H1 (cell line): ENCODE results near the gene RADIL. TPM values are rescaled to one million over a fixed set of nuclear protein-coding genes. Genes with fewer than 3 reads are reported as not detected.
A peak's percentile ranks its signal among the peaks of the same experiment; 100 is the strongest.

Source experiments
- SIN3A ChIP-seq, 2 experiments: IDR thresholded peaks in 1 of 2; conservative IDR thresholded peaks in 1 of 2; 2 replicates each; pipeline ENCODE4 v1.6.1; 2011 to 2012; ENCODE audit warnings: low read length in 2 of 2, improper control_type of control experiment in 1 of 2, low read depth in 1 of 2, mild to moderate bottlenecking in 1 of 2
- polyA plus RNA-seq, 7 experiments: library from polyadenylated mRNA; depleted of rRNA in 3 of 7; stranded (reverse) in 5 of 7; unstranded in 2 of 7; fragments of >200 nt in 5 of 7; fragments of 200-250 nt in 2 of 7; gene quantifications; 1 replicate in 5 of 7; 2 replicates in 1 of 7; 4 replicates in 1 of 7; pipeline versions ENCODE4 v1.2.1 to v1.2.3, GENCODE V29; 2011 to 2013; ENCODE audit warnings: missing spikeins in 2 of 7, mixed read lengths in 2 of 7
- total RNA-seq: library from RNA; stranded (reverse); fragmentation: NEBNext Ultra II Directional; extraction: Animal tissue kit (Norgen Biotek cat#: 25700); gene quantifications from 2 replicates; pipeline ENCODE4 v1.2.1, GENCODE V29; 2021
- TF ChIP-seq, protein P1 (sequence below): fragments of 300-600 bp; sonication (generic); IDR thresholded peaks from 2 replicates; pipeline ENCODE4 v1.7.1; 2012; ENCODE audit warnings: low read length, moderate library complexity, mild to moderate bottlenecking, inconsistent platforms; ENCODE audit not compliant: insufficient replicate concordance
- TF ChIP-seq, protein P2 (sequence below): IDR thresholded peaks from 2 replicates; pipeline ENCODE4 v1.6.1; 2012; ENCODE audit warnings: low read length, inconsistent platforms
- TF ChIP-seq, protein P3 (sequence below): IDR thresholded peaks from 2 replicates; pipeline ENCODE4 v1.6.1; 2012; ENCODE audit warnings: inconsistent platforms

Gene RADIL
- total and polyA plus RNA-seq, 2 of the 8 experiments (the other 6 are each of a cell fraction or from before 2014, with no cell fraction given): 5.0 to 5.4 TPM

DNA sequence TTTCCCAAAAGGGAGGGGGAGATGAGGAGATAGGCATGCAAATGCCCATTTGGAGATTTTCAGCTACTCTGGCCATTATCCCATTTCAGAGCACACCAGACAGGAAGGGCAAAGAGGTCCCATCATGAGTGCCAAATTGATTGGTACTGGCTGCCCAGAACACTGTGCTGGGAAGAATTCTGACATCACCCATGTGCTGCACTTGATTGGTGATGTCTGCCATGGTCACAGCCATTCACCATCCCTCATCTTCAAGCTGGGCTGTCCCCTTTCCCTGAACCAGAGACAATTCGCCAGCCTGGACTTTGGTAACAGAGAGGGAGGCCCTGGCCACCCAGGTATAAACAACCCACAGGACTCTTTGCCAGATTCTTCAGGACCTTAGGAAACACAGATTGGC is 23.2 kb upstream of the RADIL start (continued):
- TF ChIP-seq, protein P1, sequence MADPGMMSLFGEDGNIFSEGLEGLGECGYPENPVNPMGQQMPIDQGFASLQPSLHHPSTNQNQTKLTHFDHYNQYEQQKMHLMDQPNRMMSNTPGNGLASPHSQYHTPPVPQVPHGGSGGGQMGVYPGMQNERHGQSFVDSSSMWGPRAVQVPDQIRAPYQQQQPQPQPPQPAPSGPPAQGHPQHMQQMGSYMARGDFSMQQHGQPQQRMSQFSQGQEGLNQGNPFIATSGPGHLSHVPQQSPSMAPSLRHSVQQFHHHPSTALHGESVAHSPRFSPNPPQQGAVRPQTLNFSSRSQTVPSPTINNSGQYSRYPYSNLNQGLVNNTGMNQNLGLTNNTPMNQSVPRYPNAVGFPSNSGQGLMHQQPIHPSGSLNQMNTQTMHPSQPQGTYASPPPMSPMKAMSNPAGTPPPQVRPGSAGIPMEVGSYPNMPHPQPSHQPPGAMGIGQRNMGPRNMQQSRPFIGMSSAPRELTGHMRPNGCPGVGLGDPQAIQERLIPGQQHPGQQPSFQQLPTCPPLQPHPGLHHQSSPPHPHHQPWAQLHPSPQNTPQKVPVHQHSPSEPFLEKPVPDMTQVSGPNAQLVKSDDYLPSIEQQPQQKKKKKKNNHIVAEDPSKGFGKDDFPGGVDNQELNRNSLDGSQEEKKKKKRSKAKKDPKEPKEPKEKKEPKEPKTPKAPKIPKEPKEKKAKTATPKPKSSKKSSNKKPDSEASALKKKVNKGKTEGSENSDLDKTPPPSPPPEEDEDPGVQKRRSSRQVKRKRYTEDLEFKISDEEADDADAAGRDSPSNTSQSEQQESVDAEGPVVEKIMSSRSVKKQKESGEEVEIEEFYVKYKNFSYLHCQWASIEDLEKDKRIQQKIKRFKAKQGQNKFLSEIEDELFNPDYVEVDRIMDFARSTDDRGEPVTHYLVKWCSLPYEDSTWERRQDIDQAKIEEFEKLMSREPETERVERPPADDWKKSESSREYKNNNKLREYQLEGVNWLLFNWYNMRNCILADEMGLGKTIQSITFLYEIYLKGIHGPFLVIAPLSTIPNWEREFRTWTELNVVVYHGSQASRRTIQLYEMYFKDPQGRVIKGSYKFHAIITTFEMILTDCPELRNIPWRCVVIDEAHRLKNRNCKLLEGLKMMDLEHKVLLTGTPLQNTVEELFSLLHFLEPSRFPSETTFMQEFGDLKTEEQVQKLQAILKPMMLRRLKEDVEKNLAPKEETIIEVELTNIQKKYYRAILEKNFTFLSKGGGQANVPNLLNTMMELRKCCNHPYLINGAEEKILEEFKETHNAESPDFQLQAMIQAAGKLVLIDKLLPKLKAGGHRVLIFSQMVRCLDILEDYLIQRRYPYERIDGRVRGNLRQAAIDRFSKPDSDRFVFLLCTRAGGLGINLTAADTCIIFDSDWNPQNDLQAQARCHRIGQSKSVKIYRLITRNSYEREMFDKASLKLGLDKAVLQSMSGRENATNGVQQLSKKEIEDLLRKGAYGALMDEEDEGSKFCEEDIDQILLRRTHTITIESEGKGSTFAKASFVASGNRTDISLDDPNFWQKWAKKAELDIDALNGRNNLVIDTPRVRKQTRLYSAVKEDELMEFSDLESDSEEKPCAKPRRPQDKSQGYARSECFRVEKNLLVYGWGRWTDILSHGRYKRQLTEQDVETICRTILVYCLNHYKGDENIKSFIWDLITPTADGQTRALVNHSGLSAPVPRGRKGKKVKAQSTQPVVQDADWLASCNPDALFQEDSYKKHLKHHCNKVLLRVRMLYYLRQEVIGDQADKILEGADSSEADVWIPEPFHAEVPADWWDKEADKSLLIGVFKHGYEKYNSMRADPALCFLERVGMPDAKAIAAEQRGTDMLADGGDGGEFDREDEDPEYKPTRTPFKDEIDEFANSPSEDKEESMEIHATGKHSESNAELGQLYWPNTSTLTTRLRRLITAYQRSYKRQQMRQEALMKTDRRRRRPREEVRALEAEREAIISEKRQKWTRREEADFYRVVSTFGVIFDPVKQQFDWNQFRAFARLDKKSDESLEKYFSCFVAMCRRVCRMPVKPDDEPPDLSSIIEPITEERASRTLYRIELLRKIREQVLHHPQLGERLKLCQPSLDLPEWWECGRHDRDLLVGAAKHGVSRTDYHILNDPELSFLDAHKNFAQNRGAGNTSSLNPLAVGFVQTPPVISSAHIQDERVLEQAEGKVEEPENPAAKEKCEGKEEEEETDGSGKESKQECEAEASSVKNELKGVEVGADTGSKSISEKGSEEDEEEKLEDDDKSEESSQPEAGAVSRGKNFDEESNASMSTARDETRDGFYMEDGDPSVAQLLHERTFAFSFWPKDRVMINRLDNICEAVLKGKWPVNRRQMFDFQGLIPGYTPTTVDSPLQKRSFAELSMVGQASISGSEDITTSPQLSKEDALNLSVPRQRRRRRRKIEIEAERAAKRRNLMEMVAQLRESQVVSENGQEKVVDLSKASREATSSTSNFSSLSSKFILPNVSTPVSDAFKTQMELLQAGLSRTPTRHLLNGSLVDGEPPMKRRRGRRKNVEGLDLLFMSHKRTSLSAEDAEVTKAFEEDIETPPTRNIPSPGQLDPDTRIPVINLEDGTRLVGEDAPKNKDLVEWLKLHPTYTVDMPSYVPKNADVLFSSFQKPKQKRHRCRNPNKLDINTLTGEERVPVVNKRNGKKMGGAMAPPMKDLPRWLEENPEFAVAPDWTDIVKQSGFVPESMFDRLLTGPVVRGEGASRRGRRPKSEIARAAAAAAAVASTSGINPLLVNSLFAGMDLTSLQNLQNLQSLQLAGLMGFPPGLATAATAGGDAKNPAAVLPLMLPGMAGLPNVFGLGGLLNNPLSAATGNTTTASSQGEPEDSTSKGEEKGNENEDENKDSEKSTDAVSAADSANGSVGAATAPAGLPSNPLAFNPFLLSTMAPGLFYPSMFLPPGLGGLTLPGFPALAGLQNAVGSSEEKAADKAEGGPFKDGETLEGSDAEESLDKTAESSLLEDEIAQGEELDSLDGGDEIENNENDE: no peak
- TF ChIP-seq, protein P2, sequence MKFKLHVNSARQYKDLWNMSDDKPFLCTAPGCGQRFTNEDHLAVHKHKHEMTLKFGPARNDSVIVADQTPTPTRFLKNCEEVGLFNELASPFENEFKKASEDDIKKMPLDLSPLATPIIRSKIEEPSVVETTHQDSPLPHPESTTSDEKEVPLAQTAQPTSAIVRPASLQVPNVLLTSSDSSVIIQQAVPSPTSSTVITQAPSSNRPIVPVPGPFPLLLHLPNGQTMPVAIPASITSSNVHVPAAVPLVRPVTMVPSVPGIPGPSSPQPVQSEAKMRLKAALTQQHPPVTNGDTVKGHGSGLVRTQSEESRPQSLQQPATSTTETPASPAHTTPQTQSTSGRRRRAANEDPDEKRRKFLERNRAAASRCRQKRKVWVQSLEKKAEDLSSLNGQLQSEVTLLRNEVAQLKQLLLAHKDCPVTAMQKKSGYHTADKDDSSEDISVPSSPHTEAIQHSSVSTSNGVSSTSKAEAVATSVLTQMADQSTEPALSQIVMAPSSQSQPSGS: 0 out of 2 replicates have a peak, but pooled peaks have one; percentile 66
- no peak for TF ChIP-seq SIN3A (conservative IDR thresholded peaks at IDR 0.05 in 1 of 2, IDR thresholded peaks at IDR 0.05 in 1 of 2; ENCODE audit: low read depth in 1 of 2, low read length in 2 of 2)
- TF ChIP-seq, protein P3, sequence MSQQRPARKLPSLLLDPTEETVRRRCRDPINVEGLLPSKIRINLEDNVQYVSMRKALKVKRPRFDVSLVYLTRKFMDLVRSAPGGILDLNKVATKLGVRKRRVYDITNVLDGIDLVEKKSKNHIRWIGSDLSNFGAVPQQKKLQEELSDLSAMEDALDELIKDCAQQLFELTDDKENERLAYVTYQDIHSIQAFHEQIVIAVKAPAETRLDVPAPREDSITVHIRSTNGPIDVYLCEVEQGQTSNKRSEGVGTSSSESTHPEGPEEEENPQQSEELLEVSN: no peak
